HepG2 (cell line): ENCODE measurements around the gene ANKRD40. TPM values are rescaled to one million over a fixed set of nuclear protein-coding genes. Genes with fewer than 3 reads are reported as not detected.

ENCODE experiments used
- ARID3A ChIP-seq: IDR thresholded peaks from 2 replicates; pipeline ENCODE4 v1.6.1; 2012; ENCODE audit warnings: low read depth, low read length, improper control_type of control experiment
- EED ChIP-seq: sonication (generic); formaldehyde crosslinking; IDR thresholded peaks from 2 replicates; pipeline ENCODE4 v1.5.0; 2020; ENCODE audit warnings: mild to moderate bottlenecking, missing genetic modification reagents
- HMGXB3 ChIP-seq: sonication (generic); formaldehyde crosslinking; IDR thresholded peaks from 2 replicates; pipeline ENCODE4 v1.4.0; 2020; ENCODE audit warnings: missing genetic modification reagents, borderline replicate concordance
- HNRNPLL ChIP-seq: fragments of 200-400 bp; formaldehyde crosslinking; IDR thresholded peaks from 2 replicates; pipeline ENCODE4 v1.6.1; 2017; ENCODE audit warnings: mild to moderate bottlenecking, low read depth, low read length; ENCODE audit not compliant: poor library complexity, severe bottlenecking
- KAT8 ChIP-seq: IDR thresholded peaks from 2 replicates; pipeline ENCODE4 v1.6.1; 2016; ENCODE audit warnings: missing genetic modification reagents, missing compliant biosample characterization
- KDM4B ChIP-seq: sonication (generic); formaldehyde crosslinking; IDR thresholded peaks from 2 replicates; pipeline ENCODE4 v1.4.0; 2020; ENCODE audit warnings: missing genetic modification reagents
- MTERF4 ChIP-seq: sonication (generic); formaldehyde crosslinking; IDR thresholded peaks from 2 replicates; pipeline ENCODE4 v1.8.0; 2023; ENCODE audit warnings: mild to moderate bottlenecking, missing genetic modification reagents
- RXRB ChIP-seq: IDR thresholded peaks from 2 replicates; pipeline ENCODE4 v1.6.1; 2016; ENCODE audit warnings: borderline replicate concordance, missing genetic modification reagents, missing compliant biosample characterization
- SALL1 ChIP-seq: sonication (generic); formaldehyde crosslinking; IDR thresholded peaks from 2 replicates; pipeline ENCODE4 v1.8.0; 2022; ENCODE audit warnings: mild to moderate bottlenecking, missing genetic modification reagents
- SAP130 ChIP-seq: IDR thresholded peaks from 2 replicates; pipeline ENCODE4 v1.6.1; 2016; ENCODE audit warnings: low read depth
- ZBTB38 ChIP-seq: sonication (generic); formaldehyde crosslinking; IDR thresholded peaks from 2 replicates; pipeline ENCODE4 v1.5.1; 2020; ENCODE audit warnings: mild to moderate bottlenecking, missing genetic modification reagents
- ZBTB7B ChIP-seq: sonication (generic); formaldehyde crosslinking; IDR thresholded peaks from 2 replicates; pipeline ENCODE4 v1.4.0; 2020; ENCODE audit warnings: missing genetic modification reagents
- ZFYVE20 ChIP-seq: sonication (generic); formaldehyde crosslinking; IDR thresholded peaks from 2 replicates; pipeline ENCODE4 v1.8.0; 2023; ENCODE audit warnings: low read depth, mild to moderate bottlenecking, moderate library complexity, missing genetic modification reagents, borderline replicate concordance
- ZNF646 ChIP-seq: sonication (generic); formaldehyde crosslinking; IDR thresholded peaks from 2 replicates; pipeline ENCODE4 v1.9.0; 2021; ENCODE audit warnings: mild to moderate bottlenecking, missing genetic modification reagents
- polyA plus RNA-seq, 8 experiments: library from polyadenylated mRNA; depleted of rRNA in 3 of 8; stranded (reverse) in 7 of 8; unstranded in 1 of 8; fragments of >200 nt; fragmentation: Illumina TruSeq in 4 of 8; extraction: Trizol in 4 of 8; gene quantifications; 2 replicates each; pipeline versions ENCODE4 v1.2.1 to v1.2.3, GENCODE V29; 2011 to 2016; ENCODE audit warnings: low read depth in 4 of 8, missing spikeins in 1 of 8, mixed read lengths in 1 of 8; ENCODE audit not compliant: insufficient read depth in 1 of 8
- total RNA-seq, 5 experiments: library from RNA; depleted of rRNA; stranded (reverse); fragments of >200 nt; fragmentation: Illumina TruSeq; extraction: Trizol; gene quantifications; 2 replicates each; pipeline ENCODE4 v1.2.3, GENCODE V29; 2016; ENCODE audit warnings: low read depth in 1 of 5

ANKRD40 gene
- total and polyA plus RNA-seq, 2 of the 13 experiments (the other 11 are each of a cell fraction or from before 2014, with no cell fraction given) = 35.0 to 46.4 TPM

GRCh38 chr17:50660042-50660886, 47.5 kb downstream of the ANKRD40 start (continued):
- TF ChIP-seq ZBTB38 (CRISPR knock-in tag) = peak; percentile 42; the same call in 1 of the 2 replicates
- 0 out of 2 replicates have a peak, but pooled peaks have one; percentile 14 for TF ChIP-seq ARID3A
- TF ChIP-seq MTERF4 (CRISPR knock-in tag) = no peak; the same call in 1 of the 2 replicates
- peak; percentile 45; the same call in 1 of the 2 replicates for TF ChIP-seq EED (CRISPR knock-in tag)
- peak; percentile 87 for TF ChIP-seq SALL1
- 0 out of 2 replicates have a peak, but pooled peaks have one; percentile 50 for TF ChIP-seq KDM4B (CRISPR knock-in tag)
- TF ChIP-seq KAT8 (CRISPR knock-in tag) = peak; percentile 58; the same call in 1 of the 2 replicates
- TF ChIP-seq ZBTB7B (CRISPR knock-in tag) = peak; percentile 76; the same call in 1 of the 2 replicates
- peak; percentile 91 for TF ChIP-seq RXRB (CRISPR knock-in tag)
- TF ChIP-seq HMGXB3 (CRISPR knock-in tag) = peak; percentile 84
- no peak for TF ChIP-seq ZNF646 (CRISPR knock-in tag)
- no peak for TF ChIP-seq ZFYVE20 (CRISPR knock-in tag)
- TF ChIP-seq SAP130 = peak; percentile 92
- no peak for TF ChIP-seq HNRNPLL
